Measurements from ENCODE around the gene TSPAN18. TPM values are rescaled to one million over a fixed set of nuclear protein-coding genes. Genes with fewer than 3 reads are reported as not detected.

TSPAN18 gene
- total RNA-seq, 1 donor from 2014 or later: 46.4 TPM

DNA sequence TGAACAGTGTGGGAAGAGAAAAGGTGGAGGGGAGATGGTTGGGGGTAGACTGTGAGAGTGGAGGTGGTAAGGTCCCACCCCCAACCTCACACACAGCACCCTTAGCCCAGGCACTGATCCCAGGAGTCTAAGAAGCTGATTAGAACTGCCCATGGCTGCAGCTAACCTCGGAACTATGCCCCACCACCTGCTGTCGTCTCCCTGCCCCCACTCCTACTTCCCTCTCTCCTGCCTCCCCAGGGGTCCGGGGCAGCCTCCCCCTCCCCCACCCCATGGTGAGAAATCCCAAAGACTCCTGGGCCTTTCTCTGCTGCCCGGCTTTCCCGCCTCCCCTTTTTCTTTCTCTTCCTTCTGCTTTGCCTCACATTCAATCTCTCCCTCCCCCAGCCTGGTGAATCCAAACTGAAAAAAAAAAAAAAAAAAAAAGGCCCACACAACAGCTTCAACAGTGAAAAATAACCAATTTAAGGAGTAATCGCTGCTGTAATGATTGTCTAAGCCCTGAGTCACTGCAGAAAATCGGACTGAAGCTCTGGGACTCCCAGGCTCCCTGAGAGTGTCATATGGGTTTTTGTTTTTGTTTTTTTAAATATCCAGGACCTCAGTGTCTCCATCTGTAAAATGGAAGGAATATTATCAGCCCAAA lies 233.6 kb downstream of the TSPAN18 start:
- H3K36me3 ChIP-seq: no peaks in the 10 kb centered on the region
- ATAC-seq: no peak
- intact Hi-C loops (cut with DNase I): no loop called here
- H3K4me1 ChIP-seq: peaks cover 12% of the 10 kb centered on the region
- no peaks in the 10 kb centered on the region for H3K9me3 ChIP-seq
- no peak for DNase-seq
- H3K27me3 ChIP-seq: no peaks in the 10 kb centered on the region
- no peak overlapping the region for H3K27ac ChIP-seq
- TF ChIP-seq, protein P1, sequence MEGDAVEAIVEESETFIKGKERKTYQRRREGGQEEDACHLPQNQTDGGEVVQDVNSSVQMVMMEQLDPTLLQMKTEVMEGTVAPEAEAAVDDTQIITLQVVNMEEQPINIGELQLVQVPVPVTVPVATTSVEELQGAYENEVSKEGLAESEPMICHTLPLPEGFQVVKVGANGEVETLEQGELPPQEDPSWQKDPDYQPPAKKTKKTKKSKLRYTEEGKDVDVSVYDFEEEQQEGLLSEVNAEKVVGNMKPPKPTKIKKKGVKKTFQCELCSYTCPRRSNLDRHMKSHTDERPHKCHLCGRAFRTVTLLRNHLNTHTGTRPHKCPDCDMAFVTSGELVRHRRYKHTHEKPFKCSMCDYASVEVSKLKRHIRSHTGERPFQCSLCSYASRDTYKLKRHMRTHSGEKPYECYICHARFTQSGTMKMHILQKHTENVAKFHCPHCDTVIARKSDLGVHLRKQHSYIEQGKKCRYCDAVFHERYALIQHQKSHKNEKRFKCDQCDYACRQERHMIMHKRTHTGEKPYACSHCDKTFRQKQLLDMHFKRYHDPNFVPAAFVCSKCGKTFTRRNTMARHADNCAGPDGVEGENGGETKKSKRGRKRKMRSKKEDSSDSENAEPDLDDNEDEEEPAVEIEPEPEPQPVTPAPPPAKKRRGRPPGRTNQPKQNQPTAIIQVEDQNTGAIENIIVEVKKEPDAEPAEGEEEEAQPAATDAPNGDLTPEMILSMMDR (IDR thresholded peaks at IDR 0.05): no peak
- no peak overlapping the region for H3K4me3 ChIP-seq

- H3K36me3 ChIP-seq: no peaks in the 10 kb centered on the region
- intact Hi-C loops (cut with DNase I): no loop called here
- H3K27ac ChIP-seq: no peak overlapping the region
- DNase-seq (no peak), ATAC-seq (no peak)
- no peaks in the 10 kb centered on the region for H3K9me3 ChIP-seq
- no peak overlapping the region for H3K4me3 ChIP-seq
- H3K27me3 ChIP-seq: no peaks in the 10 kb centered on the region
- peaks cover 3% of the 10 kb centered on the region for H3K4me1 ChIP-seq
- TF ChIP-seq, protein P1 (IDR thresholded peaks at IDR 0.05): no peak
These were observed 235.7 kb downstream of the TSPAN18 start for GRCh38 chr11:44962464-44962863.

DNA sequence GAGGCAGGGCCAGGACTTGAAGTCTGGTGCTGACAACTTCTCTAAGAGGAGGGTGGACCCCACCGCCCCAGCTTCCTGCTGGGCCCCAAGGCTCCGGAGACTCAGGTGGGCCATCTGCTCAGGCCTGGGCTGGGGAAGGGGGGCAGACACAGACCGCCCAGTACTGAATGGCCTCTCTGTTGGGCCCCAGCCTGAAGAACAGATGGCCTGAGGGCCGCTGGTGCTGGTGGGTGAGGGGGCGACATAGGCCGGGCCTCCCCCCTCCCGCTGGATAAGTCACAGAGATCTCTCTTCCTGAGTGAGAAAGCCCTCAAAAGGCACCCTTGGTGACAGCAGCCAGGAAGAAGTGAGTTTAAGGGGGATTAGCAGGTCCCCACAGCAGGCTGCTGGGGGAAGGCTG lies 236.4 kb downstream of the TSPAN18 start:
- no peaks in the 10 kb centered on the region for H3K36me3 ChIP-seq
- no peak overlapping the region for H3K4me3 ChIP-seq
- intact Hi-C loops (cut with DNase I): no loop called here
- H3K4me1 ChIP-seq: no peaks in the 10 kb centered on the region
- ATAC-seq (no peak), DNase-seq (no peak)
- no peak overlapping the region for H3K27ac ChIP-seq
- no peaks in the 10 kb centered on the region for H3K9me3 ChIP-seq
- H3K27me3 ChIP-seq: no peaks in the 10 kb centered on the region
- TF ChIP-seq, protein P1 (IDR thresholded peaks at IDR 0.05): no peak

- Histone ChIP-seq H3K36me3 (no peaks in the 10 kb centered on the region), H3K4me3 (no peak overlapping the region), H3K27me3 (no peaks in the 10 kb centered on the region), H3K27ac (peak overlapping the region; percentile 78), H3K4me1 (no peaks in the 10 kb centered on the region), H3K9me3 (no peaks in the 10 kb centered on the region)
- DNase-seq (no peak), ATAC-seq (no peak)
- intact Hi-C loops (cut with DNase I): no loop called here
- TF ChIP-seq, protein P1 (IDR thresholded peaks at IDR 0.05): no peak
These were observed 237.2 kb downstream of the TSPAN18 start for GRCh38 chr11:44963948-44964347.

- Histone ChIP-seq H3K36me3 (no peaks in the 10 kb centered on the region), H3K27ac (peak overlapping the region; percentile 78), H3K4me3 (no peak overlapping the region), H3K27me3 (no peaks in the 10 kb centered on the region), H3K9me3 (no peaks in the 10 kb centered on the region), H3K4me1 (no peaks in the 10 kb centered on the region)
- intact Hi-C loops (cut with DNase I): no loop called here
- ATAC-seq (peak; percentile 92), DNase-seq (peak; percentile 85)
- TF ChIP-seq, protein P1 (IDR thresholded peaks at IDR 0.05): no peak
These were observed 237.9 kb downstream of the TSPAN18 start for GRCh38 chr11:44964526-44965209.
